Mammary epithelial cell (primary cell): Measurements from ENCODE around the gene SAP30L.

Source experiments
- CTCF ChIP-seq, 2 donors: IDR thresholded peaks in 1 of 2; conservative IDR thresholded peaks in 1 of 2; 2 replicates each; pipeline ENCODE4 v1.5.1; 2011 to 2012; ENCODE audit warnings: inconsistent platforms in 2 of 2, low read length in 2 of 2, mild to moderate bottlenecking in 2 of 2, control low read depth in 1 of 2, low read depth in 1 of 2; ENCODE audit not compliant: insufficient read depth in 1 of 2; ENCODE audit errors: extremely low read depth in 1 of 2
- EZH2 ChIP-seq: IDR thresholded peaks from 2 replicates; pipeline ENCODE4 v1.6.1; 2012; ENCODE audit warnings: low read length, inconsistent platforms, borderline replicate concordance

GRCh38 chr5:154477382-154478223, 31.8 kb downstream of the SAP30L start:
- TF ChIP-seq CTCF (conservative IDR thresholded peaks at IDR 0.05 in 1 of 2, IDR thresholded peaks at IDR 0.05 in 1 of 2; ENCODE audit: extremely low read depth in 1 of 2, insufficient read depth in 1 of 2, low read depth in 1 of 2, low read length in 2 of 2) (no peak), EZH2 (peak; percentile 97)
